ENCODE results near the gene LRRC75A.
A peak's percentile ranks its signal among the peaks of the same experiment; 100 is the strongest.
"Not testable (repeated sequence)": the region's sequence is repeated elsewhere in the genome, so short reads cannot be mapped to it uniquely, and the experiment has no call there.

The LRRC75A gene

DNA sequence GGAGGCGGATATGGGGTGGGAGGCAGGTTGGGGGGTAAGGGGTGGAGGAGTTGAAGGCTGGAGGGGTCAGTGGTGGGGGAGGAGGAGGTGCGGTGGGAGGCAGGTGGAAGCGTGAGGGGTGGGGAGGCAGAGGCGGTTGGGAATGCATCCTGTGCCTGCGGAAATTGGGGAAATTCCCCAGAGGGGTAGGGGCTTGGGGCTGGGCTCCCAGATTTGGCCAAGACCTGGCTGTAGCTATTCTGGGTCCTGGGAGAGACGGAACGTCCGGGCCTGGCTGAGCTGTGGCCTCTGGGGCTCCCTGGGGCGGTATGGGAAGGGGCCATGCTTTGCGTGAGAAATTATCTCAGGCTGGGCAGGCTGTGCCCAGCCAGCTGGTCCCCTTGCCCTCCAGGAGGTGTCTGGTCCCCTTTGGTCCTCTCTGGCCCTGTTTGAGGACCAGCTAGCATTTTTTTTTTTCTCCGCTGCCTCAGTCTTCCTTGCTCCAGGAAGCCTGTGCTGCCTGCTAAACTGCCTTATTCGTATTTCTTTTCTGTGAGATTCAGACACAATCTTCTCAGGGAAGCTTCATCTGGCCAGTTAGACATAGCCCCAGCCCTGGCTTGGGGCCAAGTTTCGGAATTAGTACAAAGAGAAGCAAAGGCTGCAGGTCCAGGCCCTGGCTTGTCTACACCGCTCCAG, 83.9 kb downstream of the LRRC75A start:
- TF ChIP-seq, protein P1, sequence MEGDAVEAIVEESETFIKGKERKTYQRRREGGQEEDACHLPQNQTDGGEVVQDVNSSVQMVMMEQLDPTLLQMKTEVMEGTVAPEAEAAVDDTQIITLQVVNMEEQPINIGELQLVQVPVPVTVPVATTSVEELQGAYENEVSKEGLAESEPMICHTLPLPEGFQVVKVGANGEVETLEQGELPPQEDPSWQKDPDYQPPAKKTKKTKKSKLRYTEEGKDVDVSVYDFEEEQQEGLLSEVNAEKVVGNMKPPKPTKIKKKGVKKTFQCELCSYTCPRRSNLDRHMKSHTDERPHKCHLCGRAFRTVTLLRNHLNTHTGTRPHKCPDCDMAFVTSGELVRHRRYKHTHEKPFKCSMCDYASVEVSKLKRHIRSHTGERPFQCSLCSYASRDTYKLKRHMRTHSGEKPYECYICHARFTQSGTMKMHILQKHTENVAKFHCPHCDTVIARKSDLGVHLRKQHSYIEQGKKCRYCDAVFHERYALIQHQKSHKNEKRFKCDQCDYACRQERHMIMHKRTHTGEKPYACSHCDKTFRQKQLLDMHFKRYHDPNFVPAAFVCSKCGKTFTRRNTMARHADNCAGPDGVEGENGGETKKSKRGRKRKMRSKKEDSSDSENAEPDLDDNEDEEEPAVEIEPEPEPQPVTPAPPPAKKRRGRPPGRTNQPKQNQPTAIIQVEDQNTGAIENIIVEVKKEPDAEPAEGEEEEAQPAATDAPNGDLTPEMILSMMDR (conservative IDR thresholded peaks at IDR 0.05) = no peak
- H3K27ac ChIP-seq = 0 out of 2 replicates have a peak overlapping the region, but pooled peaks have one; percentile 5

DNA sequence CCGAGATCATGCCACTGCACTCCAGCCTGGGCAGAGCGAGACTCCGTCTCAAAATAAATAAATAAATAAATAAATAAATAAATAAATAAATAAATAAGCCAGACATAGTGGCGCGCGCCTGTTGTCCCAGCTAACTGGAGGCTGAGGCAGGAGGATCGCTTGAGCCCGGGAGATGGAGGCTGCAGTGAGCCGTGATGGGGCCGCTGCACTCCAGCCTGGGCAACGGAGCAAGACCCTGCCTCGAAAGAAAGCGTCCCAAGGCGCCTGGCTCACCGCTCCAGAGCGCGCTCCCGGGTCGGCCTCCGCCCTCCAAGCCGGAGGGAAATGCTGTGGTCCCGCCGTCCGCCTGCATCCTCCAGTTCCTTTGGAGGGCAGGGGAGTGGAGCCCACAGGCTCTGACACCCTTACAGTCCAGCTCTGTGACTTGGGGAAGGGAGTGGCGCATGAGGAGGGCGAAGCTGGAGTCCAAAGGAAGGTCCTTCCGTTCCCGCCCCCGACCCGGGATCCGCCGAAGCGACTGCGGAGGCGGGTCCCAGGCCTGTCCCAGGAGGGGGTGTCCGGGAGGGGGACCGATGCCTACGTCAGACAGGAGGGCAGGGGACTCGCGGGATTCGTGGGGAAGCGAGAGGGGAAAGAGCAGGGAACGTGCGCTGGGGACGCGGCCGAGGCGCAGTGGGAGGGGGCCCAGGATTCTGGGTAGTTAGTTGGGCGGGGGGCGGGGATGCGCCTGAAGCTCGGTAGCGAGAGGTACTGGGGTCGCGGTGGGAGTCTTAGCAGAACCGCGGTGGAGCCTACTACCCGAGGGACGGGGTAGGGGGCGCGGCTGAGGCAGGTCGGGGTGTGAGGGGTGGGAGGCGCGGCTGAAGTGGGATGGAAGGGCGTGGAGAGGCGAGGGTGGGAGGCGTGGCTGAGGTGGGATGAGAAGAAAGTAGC, 85.0 kb downstream of the LRRC75A start:
- 0 out of 2 replicates have a peak overlapping the region, but pooled peaks have one; percentile 31 for H3K27ac ChIP-seq
- TF ChIP-seq, protein P1 (conservative IDR thresholded peaks at IDR 0.05) = no peak

DNA sequence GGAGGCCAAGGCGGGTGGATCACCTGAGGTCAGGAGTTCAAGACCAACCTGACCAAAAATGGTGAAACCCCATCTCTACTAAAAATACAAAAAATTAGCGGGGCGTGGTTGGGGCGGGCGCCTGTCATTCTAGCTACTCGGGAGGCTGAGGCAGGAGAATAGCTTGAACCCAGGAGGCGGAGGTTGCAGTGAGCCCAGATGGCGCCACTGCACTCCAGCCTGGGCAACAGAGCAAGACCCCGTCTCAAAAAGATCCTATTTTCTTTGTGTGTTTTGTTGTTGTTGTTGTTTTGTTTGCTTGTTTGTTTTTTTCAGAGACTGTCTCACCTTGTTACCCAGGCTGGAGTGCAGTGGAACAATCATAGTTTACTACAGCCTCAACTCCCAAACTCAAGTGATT, 88.1 kb downstream of the LRRC75A start:
- H3K27ac ChIP-seq = not testable (repeated sequence)

DNA sequence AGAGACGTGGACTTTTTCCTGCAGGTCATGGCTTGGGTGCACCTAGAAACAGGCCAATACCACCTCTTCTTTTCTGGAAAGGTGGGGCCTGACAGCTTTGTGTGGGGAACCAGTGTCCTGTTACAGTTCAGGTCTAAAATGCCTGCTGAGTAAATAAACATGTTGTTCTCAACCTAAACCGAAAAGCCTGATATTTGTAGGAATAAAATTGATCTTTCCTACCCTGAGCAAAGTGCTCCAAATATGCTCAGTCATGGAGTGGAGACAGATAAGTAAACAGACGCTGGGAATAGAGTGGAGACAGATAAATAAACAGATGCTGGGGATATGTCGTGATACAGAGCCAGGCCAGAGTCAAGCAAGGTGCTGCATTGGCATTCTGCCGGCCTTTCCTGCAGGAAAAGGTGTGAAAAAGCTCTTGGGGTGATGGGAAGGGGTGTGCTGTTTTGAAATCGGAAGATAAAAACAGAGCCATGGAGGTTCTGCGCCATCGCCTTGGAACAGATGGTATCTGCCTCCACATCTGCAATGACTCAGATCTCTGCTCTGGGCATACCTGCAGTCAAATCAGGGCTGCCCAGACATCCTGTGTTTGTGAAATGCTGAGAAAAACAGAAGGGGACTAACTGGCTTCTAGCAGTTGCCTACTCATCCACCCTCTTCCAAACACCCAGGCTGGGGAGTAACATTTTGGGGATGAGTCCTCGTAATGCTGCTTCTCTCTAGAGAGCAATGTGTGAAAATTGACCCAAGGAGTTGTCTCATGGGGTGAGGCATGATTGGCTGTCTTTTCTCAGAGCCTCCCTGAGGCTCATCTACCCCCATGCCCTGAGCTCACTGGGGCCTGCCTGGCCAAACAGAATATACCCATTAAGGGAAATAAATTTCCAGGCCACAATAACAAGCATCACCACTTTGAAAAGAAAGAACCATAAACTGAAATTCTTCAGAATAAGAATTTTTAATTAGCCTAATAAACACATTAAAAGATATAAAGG, 93.4 kb downstream of the LRRC75A start:
- TF ChIP-seq, protein P1 (conservative IDR thresholded peaks at IDR 0.05) = no peak
- peak overlapping the region; percentile 10; the same call in 1 of the 2 replicates for H3K27ac ChIP-seq

DNA sequence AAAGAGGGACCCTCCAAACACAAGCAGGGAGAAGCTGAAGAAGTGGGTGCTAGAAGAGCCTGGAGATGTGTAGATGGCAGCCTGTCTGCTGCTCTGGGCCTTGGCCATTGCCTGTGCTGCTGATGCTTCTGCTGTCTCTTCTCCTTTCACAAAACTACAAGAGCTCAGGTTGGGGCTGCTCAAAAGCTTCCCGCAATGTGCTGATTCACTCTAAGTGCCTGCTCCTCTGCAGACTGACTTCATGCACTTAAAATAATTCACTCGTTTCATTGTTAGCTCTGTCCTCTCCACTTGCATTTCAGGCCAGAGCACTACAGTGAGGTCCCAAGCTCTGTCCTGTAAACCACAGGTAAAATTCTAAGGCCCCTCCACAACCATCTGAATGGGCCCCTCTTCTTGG, 95.3 kb downstream of the LRRC75A start:
- H3K27ac ChIP-seq = not testable (repeated sequence)

DNA sequence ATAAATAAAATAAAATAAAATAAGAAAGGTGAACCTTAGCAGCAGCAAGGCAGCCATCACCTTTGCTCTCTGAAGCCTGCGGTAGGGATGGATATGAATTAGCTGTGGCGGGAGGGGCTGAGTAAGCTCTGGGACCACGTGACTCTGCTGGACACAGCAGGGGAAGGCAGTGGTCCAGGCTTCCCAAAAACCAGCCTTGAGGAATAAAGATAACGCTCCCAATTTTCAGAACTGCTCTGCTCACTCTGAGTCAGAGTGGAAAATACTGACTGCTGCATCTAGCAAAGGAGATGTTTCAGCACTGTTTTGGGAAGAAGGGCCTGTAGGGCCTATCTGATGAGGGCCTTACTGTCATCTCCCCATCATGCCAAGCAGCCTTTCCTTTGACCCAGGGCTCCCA, 96.1 kb downstream of the LRRC75A start:
- not testable (repeated sequence) for H3K27ac ChIP-seq

DNA sequence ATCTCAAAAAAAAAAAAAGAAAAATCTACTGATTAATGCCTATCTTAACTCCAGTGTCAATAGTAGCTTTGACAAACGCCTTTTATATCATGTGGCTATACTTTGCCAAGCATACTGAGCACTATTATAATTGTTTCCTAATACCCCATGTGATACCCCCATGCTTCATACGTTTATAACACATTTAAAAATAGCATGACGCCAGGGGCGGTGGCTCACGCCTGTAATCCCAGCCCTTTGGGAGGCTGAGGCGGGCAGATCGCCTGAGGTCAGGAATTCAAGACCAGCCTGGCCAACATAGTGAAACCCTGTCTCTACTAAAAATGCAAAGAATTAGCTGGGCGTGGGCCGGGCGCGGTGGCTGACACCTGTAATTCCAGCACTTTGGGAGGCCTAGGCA, 99.5 kb downstream of the LRRC75A start:
- not testable (repeated sequence) for H3K27ac ChIP-seq
